ENCODE data around the gene FNDC3A.

FNDC3A gene, protein sequence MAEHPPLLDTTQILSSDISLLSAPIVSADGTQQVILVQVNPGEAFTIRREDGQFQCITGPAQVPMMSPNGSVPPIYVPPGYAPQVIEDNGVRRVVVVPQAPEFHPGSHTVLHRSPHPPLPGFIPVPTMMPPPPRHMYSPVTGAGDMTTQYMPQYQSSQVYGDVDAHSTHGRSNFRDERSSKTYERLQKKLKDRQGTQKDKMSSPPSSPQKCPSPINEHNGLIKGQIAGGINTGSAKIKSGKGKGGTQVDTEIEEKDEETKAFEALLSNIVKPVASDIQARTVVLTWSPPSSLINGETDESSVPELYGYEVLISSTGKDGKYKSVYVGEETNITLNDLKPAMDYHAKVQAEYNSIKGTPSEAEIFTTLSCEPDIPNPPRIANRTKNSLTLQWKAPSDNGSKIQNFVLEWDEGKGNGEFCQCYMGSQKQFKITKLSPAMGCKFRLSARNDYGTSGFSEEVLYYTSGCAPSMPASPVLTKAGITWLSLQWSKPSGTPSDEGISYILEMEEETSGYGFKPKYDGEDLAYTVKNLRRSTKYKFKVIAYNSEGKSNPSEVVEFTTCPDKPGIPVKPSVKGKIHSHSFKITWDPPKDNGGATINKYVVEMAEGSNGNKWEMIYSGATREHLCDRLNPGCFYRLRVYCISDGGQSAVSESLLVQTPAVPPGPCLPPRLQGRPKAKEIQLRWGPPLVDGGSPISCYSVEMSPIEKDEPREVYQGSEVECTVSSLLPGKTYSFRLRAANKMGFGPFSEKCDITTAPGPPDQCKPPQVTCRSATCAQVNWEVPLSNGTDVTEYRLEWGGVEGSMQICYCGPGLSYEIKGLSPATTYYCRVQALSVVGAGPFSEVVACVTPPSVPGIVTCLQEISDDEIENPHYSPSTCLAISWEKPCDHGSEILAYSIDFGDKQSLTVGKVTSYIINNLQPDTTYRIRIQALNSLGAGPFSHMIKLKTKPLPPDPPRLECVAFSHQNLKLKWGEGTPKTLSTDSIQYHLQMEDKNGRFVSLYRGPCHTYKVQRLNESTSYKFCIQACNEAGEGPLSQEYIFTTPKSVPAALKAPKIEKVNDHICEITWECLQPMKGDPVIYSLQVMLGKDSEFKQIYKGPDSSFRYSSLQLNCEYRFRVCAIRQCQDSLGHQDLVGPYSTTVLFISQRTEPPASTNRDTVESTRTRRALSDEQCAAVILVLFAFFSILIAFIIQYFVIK

GRCh38 chr13:48975856-48976575 lies at the start of gene FNDC3A:
TSS of gene FNDC3A (plus strand) at chr13:48975912. CDS start at chr13:49006191, 30,279 bp downstream.
- peak within 1 kb of the TSS; percentile 91 for H3K9ac ChIP-seq (ENCODE audit: low read depth, low read length)
- peaks cover 7% of the 10 kb centered on the region; the same call in 1 of the 2 replicates for H3K9me3 ChIP-seq (ENCODE audit: control insufficient read depth, insufficient read depth, low read length)
- H3K27me3 ChIP-seq (ENCODE audit: control insufficient read depth, insufficient read depth, low read length), result no peaks in the 10 kb centered on the region
- no peaks in the 10 kb centered on the region for H3K36me3 ChIP-seq (ENCODE audit: control insufficient read depth, insufficient read depth, low read length)
- peaks cover 40% of the 10 kb centered on the region for H3K4me1 ChIP-seq (ENCODE audit: control insufficient read depth, insufficient read depth, low read length)
- H3K4me3 ChIP-seq (ENCODE audit: low read depth, low read length), result peak within 1 kb of the TSS; percentile 96
- peak within 1 kb of the TSS; percentile 98 for H3K27ac ChIP-seq (ENCODE audit: low read depth, low read length)

- no peak overlapping the region for H3K4me3 ChIP-seq (ENCODE audit: low read depth, low read length)
- H3K27me3 ChIP-seq (ENCODE audit: control insufficient read depth, insufficient read depth, low read length), result no peaks in the 10 kb centered on the region
- no peak overlapping the region for H3K27ac ChIP-seq (ENCODE audit: low read depth, low read length)
- no peaks in the 10 kb centered on the region for H3K9me3 ChIP-seq (ENCODE audit: control insufficient read depth, insufficient read depth, low read length)
- H3K9ac ChIP-seq (ENCODE audit: low read depth, low read length), result no peak overlapping the region
- no peaks in the 10 kb centered on the region for H3K4me1 ChIP-seq (ENCODE audit: control insufficient read depth, insufficient read depth, low read length)
- no peaks in the 10 kb centered on the region for H3K36me3 ChIP-seq (ENCODE audit: control insufficient read depth, insufficient read depth, low read length)
Measured at GRCh38 chr13:48928757-48929430, 46.8 kb upstream of the FNDC3A start.

GRCh38 chr13:48930918-48931317 lies 44.8 kb upstream of the FNDC3A start:
- Histone ChIP-seq H3K4me1 (ENCODE audit: control insufficient read depth, insufficient read depth, low read length) (no peaks in the 10 kb centered on the region), H3K4me3 (ENCODE audit: low read depth, low read length) (no peak overlapping the region), H3K9ac (ENCODE audit: low read depth, low read length) (no peak overlapping the region), H3K36me3 (ENCODE audit: control insufficient read depth, insufficient read depth, low read length) (no peaks in the 10 kb centered on the region), H3K27ac (ENCODE audit: low read depth, low read length) (no peak overlapping the region), H3K9me3 (ENCODE audit: control insufficient read depth, insufficient read depth, low read length) (no peaks in the 10 kb centered on the region), H3K27me3 (ENCODE audit: control insufficient read depth, insufficient read depth, low read length) (no peaks in the 10 kb centered on the region)

DNA sequence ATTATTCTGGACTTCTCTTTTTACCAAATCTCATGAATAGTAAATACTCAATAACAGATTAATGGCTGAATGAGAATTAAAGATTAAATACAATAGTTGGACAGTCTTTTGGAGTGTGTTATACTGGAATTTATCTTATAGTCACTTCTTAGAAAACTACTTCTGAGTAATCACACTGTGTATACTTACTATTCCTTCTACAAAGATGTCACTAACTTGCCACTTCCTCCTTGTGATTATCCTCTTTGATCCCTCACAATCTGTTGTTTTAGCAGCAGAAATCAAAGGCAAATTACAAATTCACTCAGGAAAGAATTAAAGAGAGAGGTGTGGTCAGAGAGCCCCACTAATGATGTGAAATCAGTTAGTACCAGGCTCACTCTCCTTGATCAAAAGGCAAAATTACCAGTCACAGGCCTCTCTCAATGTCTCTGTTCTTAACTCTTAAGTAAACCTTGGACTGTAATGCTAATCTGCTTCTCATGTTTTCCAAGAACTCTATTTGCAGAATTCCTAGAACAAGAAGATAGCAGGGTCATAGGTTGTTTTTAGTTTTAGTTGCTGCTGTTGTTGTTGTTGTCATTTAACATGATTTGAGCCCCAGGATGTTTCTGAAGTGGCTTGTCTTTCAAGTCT lies 37.3 kb upstream of the FNDC3A start:
- Histone ChIP-seq H3K27ac (ENCODE audit: low read depth, low read length) (peak overlapping the region; percentile 22), H3K9ac (ENCODE audit: low read depth, low read length) (no peak overlapping the region), H3K27me3 (ENCODE audit: control insufficient read depth, insufficient read depth, low read length) (no peaks in the 10 kb centered on the region), H3K4me3 (ENCODE audit: low read depth, low read length) (no peak overlapping the region), H3K36me3 (ENCODE audit: control insufficient read depth, insufficient read depth, low read length) (no peaks in the 10 kb centered on the region), H3K4me1 (ENCODE audit: control insufficient read depth, insufficient read depth, low read length) (peaks cover 6% of the 10 kb centered on the region; the same call in 1 of the 2 replicates), H3K9me3 (ENCODE audit: control insufficient read depth, insufficient read depth, low read length) (no peaks in the 10 kb centered on the region)

DNA sequence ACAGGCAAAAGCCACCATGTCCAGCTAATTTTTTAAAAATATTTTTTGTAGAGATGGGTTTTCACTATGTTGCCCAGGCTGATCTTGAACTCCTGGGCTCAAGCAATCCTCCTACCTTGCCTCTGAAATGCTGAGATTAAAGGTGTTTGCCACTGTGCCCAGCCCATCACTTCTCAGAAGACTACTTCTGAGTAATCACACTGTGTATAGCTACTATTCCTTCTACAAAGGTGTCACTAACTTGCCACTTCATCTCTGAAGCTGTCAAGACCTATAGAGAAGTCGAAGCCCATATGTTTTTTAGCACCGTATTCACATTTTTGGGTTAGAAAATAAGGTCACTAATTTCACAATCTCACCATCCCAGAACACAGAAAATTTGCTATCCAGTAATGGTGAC lies 36.0 kb upstream of the FNDC3A start:
- Histone ChIP-seq H3K27ac (ENCODE audit: low read depth, low read length) (no peak overlapping the region), H3K9me3 (ENCODE audit: control insufficient read depth, insufficient read depth, low read length) (no peaks in the 10 kb centered on the region), H3K4me3 (ENCODE audit: low read depth, low read length) (no peak overlapping the region), H3K4me1 (ENCODE audit: control insufficient read depth, insufficient read depth, low read length) (peaks cover 6% of the 10 kb centered on the region; the same call in 1 of the 2 replicates), H3K9ac (ENCODE audit: low read depth, low read length) (no peak overlapping the region), H3K27me3 (ENCODE audit: control insufficient read depth, insufficient read depth, low read length) (no peaks in the 10 kb centered on the region), H3K36me3 (ENCODE audit: control insufficient read depth, insufficient read depth, low read length) (no peaks in the 10 kb centered on the region)

GRCh38 chr13:48942131-48942530 lies 33.6 kb upstream of the FNDC3A start:
- no peaks in the 10 kb centered on the region for H3K9me3 ChIP-seq (ENCODE audit: control insufficient read depth, insufficient read depth, low read length)
- H3K4me3 ChIP-seq (ENCODE audit: low read depth, low read length), result no peak overlapping the region
- no peak overlapping the region for H3K9ac ChIP-seq (ENCODE audit: low read depth, low read length)
- H3K27ac ChIP-seq (ENCODE audit: low read depth, low read length), result no peak overlapping the region
- H3K36me3 ChIP-seq (ENCODE audit: control insufficient read depth, insufficient read depth, low read length), result no peaks in the 10 kb centered on the region
- H3K4me1 ChIP-seq (ENCODE audit: control insufficient read depth, insufficient read depth, low read length), result peaks cover 6% of the 10 kb centered on the region; the same call in 1 of the 2 replicates
- no peaks in the 10 kb centered on the region for H3K27me3 ChIP-seq (ENCODE audit: control insufficient read depth, insufficient read depth, low read length)

GRCh38 chr13:48944221-48944620 lies 31.5 kb upstream of the FNDC3A start:
- Histone ChIP-seq H3K9me3 (ENCODE audit: control insufficient read depth, insufficient read depth, low read length) (no peaks in the 10 kb centered on the region), H3K27ac (ENCODE audit: low read depth, low read length) (no peak overlapping the region), H3K4me3 (ENCODE audit: low read depth, low read length) (no peak overlapping the region), H3K4me1 (ENCODE audit: control insufficient read depth, insufficient read depth, low read length) (no peaks in the 10 kb centered on the region), H3K36me3 (ENCODE audit: control insufficient read depth, insufficient read depth, low read length) (no peaks in the 10 kb centered on the region), H3K27me3 (ENCODE audit: control insufficient read depth, insufficient read depth, low read length) (no peaks in the 10 kb centered on the region), H3K9ac (ENCODE audit: low read depth, low read length) (no peak overlapping the region)

DNA sequence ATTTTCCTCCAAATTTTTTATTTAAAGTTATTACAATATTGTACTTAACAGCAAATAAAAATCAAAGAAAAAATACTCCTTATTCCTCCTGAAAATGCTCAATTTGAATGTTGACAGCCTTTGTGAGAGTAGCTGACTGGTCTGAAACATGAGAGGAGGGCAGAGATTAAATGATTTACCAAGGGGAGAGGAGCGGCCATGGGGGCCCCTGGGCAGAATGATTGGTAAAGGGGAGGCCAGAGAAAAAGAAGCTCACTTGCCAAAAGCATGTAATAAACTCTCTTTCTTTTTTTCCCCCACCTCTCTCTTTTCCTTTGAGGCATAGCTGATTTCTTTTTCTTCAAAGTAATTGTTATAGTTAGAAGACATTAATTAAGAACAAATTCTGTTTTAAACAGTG lies 30.1 kb upstream of the FNDC3A start:
- Histone ChIP-seq H3K27ac (ENCODE audit: low read depth, low read length) (no peak overlapping the region), H3K9ac (ENCODE audit: low read depth, low read length) (no peak overlapping the region), H3K27me3 (ENCODE audit: control insufficient read depth, insufficient read depth, low read length) (no peaks in the 10 kb centered on the region)

DNA sequence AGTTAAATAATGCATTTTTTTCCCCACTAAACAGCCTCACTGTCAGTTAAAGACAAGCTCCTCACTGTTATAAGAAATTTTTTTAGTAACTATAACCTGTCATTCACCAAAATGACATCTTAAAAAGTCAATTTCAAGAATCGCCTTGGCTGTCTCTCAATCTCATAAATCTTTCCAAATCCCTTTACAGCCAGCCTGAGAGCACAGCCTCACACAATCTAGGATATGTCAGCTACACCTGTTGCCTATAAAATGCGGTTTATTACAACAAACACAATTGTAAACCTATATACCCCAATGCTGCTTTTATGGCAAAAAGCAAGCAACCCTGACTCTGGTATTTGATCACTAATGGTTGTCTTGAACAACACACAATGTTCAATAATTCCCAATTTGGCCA lies 29.5 kb upstream of the FNDC3A start:
- H3K4me3 ChIP-seq (ENCODE audit: low read depth, low read length), result no peak overlapping the region
- no peaks in the 10 kb centered on the region for H3K4me1 ChIP-seq (ENCODE audit: control insufficient read depth, insufficient read depth, low read length)
- H3K27me3 ChIP-seq (ENCODE audit: control insufficient read depth, insufficient read depth, low read length), result no peaks in the 10 kb centered on the region
- no peaks in the 10 kb centered on the region for H3K36me3 ChIP-seq (ENCODE audit: control insufficient read depth, insufficient read depth, low read length)
- no peak overlapping the region for H3K9ac ChIP-seq (ENCODE audit: low read depth, low read length)
- no peaks in the 10 kb centered on the region for H3K9me3 ChIP-seq (ENCODE audit: control insufficient read depth, insufficient read depth, low read length)
- no peak overlapping the region for H3K27ac ChIP-seq (ENCODE audit: low read depth, low read length)

More for the DNA sequence above, 30.1 kb upstream of the FNDC3A start:
- Histone ChIP-seq H3K4me1 (ENCODE audit: control insufficient read depth, insufficient read depth, low read length) (no peaks in the 10 kb centered on the region), H3K9me3 (ENCODE audit: control insufficient read depth, insufficient read depth, low read length) (no peaks in the 10 kb centered on the region), H3K36me3 (ENCODE audit: control insufficient read depth, insufficient read depth, low read length) (no peaks in the 10 kb centered on the region), H3K4me3 (ENCODE audit: low read depth, low read length) (no peak overlapping the region)
